HEK293 (cell line): ENCODE results near the gene FHAD1.

ENCODE experiments used
- MEIS1 ChIP-seq: sonication (generic); formaldehyde crosslinking; IDR thresholded peaks from 2 replicates; pipeline ENCODE4 v1.8.1; 2022; ENCODE audit warnings: missing genetic modification reagents, mild to moderate bottlenecking, borderline replicate concordance
- ZNF114 ChIP-seq: fragments of 450-650 bp; formaldehyde crosslinking; IDR thresholded peaks from 2 replicates; pipeline ENCODE4 v1.5.0; 2017; ENCODE audit warnings: missing biosample characterization, missing genetic modification characterization
- ZNF121 ChIP-seq: fragments of 450-650 bp; formaldehyde crosslinking; IDR thresholded peaks from 2 replicates; pipeline ENCODE4 v1.5.1; 2016; ENCODE audit warnings: missing biosample characterization, missing genetic modification characterization
- ZNF175 ChIP-seq: fragments of 450-650 bp; formaldehyde crosslinking; IDR thresholded peaks from 2 replicates; pipeline ENCODE4 v1.5.1; 2016; ENCODE audit warnings: missing biosample characterization, missing genetic modification characterization
- ZNF292 ChIP-seq: fragments of 450-650 bp; formaldehyde crosslinking; IDR thresholded peaks from 2 replicates; pipeline ENCODE4 v1.5.1; 2016; ENCODE audit warnings: low read depth, missing biosample characterization, missing genetic modification characterization, borderline replicate concordance
- ZNF558 ChIP-seq: fragments of 450-650 bp; formaldehyde crosslinking; IDR thresholded peaks from 2 replicates; pipeline ENCODE4 v1.5.1; 2016; ENCODE audit warnings: missing biosample characterization, missing genetic modification characterization
- ZNF600 ChIP-seq: fragments of 450-650 bp; formaldehyde crosslinking; IDR thresholded peaks from 2 replicates; pipeline ENCODE4 v1.5.1; 2016; ENCODE audit warnings: missing biosample characterization, missing genetic modification characterization
- TF ChIP-seq, protein P1 (sequence below): fragments of 450-650 bp; formaldehyde crosslinking; IDR thresholded peaks from 2 replicates; pipeline ENCODE4 v1.5.1; 2016; ENCODE audit warnings: missing biosample characterization, missing genetic modification characterization, borderline replicate concordance
- TF ChIP-seq, protein P2 (sequence below): fragments of 450-650 bp; formaldehyde crosslinking; IDR thresholded peaks from 2 replicates; pipeline ENCODE4 v1.5.1; 2016; ENCODE audit warnings: missing biosample characterization, missing genetic modification characterization
- TF ChIP-seq, protein P3 (sequence below): fragments of 450-650 bp; formaldehyde crosslinking; IDR thresholded peaks from 2 replicates; pipeline ENCODE4 v1.5.1; 2017; ENCODE audit warnings: missing biosample characterization, mild to moderate bottlenecking, missing genetic modification characterization, moderate library complexity
- TF ChIP-seq, protein P4 (sequence below): fragments of 450-650 bp; formaldehyde crosslinking; IDR thresholded peaks from 2 replicates; pipeline ENCODE4 v1.5.1; 2016; ENCODE audit warnings: missing biosample characterization, missing genetic modification characterization, low read depth

DNA sequence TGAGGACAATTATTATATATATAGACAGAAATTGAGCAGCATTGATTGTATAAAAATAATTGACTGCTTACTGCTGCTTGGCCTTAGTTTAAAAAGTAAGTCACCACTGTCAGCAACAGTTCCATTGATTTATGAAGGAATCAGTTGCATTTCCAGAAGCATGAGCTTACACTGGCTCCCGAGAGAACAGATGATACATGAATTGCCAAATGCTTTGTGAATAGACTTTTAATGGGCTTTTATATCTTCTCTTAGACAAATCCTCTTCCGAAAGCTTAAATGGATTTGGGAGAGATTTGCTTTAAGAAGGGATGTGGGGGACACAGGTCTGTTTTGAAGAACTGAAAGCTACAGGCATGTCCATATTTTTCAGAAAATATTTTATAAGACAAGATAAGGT, 7.5 kb downstream of the FHAD1 start:
- TF ChIP-seq ZNF558 (tag by site-specific recombination) (no peak), MEIS1 (CRISPR knock-in tag) (no peak), ZNF600 (no peak), ZNF292 (tag by site-specific recombination) (no peak), ZNF121 (no peak), ZNF175 (no peak), ZNF114 (tag by site-specific recombination) (no peak)
- TF ChIP-seq, protein P1, sequence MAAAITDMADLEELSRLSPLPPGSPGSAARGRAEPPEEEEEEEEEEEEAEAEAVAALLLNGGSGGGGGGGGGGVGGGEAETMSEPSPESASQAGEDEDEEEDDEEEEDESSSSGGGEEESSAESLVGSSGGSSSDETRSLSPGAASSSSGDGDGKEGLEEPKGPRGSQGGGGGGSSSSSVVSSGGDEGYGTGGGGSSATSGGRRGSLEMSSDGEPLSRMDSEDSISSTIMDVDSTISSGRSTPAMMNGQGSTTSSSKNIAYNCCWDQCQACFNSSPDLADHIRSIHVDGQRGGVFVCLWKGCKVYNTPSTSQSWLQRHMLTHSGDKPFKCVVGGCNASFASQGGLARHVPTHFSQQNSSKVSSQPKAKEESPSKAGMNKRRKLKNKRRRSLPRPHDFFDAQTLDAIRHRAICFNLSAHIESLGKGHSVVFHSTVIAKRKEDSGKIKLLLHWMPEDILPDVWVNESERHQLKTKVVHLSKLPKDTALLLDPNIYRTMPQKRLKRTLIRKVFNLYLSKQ (tag by site-specific recombination) = no peak
- TF ChIP-seq, protein P2, sequence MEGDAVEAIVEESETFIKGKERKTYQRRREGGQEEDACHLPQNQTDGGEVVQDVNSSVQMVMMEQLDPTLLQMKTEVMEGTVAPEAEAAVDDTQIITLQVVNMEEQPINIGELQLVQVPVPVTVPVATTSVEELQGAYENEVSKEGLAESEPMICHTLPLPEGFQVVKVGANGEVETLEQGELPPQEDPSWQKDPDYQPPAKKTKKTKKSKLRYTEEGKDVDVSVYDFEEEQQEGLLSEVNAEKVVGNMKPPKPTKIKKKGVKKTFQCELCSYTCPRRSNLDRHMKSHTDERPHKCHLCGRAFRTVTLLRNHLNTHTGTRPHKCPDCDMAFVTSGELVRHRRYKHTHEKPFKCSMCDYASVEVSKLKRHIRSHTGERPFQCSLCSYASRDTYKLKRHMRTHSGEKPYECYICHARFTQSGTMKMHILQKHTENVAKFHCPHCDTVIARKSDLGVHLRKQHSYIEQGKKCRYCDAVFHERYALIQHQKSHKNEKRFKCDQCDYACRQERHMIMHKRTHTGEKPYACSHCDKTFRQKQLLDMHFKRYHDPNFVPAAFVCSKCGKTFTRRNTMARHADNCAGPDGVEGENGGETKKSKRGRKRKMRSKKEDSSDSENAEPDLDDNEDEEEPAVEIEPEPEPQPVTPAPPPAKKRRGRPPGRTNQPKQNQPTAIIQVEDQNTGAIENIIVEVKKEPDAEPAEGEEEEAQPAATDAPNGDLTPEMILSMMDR (tag by site-specific recombination) = no peak
- TF ChIP-seq, protein P3, sequence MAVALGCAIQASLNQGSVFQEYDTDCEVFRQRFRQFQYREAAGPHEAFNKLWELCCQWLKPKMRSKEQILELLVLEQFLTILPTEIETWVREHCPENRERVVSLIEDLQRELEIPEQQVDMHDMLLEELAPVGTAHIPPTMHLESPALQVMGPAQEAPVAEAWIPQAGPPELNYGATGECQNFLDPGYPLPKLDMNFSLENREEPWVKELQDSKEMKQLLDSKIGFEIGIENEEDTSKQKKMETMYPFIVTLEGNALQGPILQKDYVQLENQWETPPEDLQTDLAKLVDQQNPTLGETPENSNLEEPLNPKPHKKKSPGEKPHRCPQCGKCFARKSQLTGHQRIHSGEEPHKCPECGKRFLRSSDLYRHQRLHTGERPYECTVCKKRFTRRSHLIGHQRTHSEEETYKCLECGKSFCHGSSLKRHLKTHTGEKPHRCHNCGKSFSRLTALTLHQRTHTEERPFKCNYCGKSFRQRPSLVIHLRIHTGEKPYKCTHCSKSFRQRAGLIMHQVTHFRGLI (tag by site-specific recombination) = no peak
- TF ChIP-seq, protein P4, sequence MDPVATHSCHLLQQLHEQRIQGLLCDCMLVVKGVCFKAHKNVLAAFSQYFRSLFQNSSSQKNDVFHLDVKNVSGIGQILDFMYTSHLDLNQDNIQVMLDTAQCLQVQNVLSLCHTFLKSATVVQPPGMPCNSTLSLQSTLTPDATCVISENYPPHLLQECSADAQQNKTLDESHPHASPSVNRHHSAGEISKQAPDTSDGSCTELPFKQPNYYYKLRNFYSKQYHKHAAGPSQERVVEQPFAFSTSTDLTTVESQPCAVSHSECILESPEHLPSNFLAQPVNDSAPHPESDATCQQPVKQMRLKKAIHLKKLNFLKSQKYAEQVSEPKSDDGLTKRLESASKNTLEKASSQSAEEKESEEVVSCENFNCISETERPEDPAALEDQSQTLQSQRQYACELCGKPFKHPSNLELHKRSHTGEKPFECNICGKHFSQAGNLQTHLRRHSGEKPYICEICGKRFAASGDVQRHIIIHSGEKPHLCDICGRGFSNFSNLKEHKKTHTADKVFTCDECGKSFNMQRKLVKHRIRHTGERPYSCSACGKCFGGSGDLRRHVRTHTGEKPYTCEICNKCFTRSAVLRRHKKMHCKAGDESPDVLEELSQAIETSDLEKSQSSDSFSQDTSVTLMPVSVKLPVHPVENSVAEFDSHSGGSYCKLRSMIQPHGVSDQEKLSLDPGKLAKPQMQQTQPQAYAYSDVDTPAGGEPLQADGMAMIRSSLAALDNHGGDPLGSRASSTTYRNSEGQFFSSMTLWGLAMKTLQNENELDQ (tag by site-specific recombination) = no peak
